GM19438 (cell line): ENCODE data around the gene C3orf70.

Source experiments
- ATAC-seq: cut with Tn5 transposase; IDR thresholded peaks from one replicate; pipeline ENCODE4 v1.9.1; 2021; ENCODE audit warnings: low read depth; ENCODE audit not compliant: unreplicated experiment

C3orf70 gene

GRCh38 chr3:185089751-185090150, 63.1 kb downstream of the C3orf70 start:
- ATAC-seq: no peak

GRCh38 chr3:185089343-185089742, 63.5 kb downstream of the C3orf70 start:
- ATAC-seq: no peak

GRCh38 chr3:185087419-185087818, 65.4 kb downstream of the C3orf70 start:
- no peak for ATAC-seq

- no peak for ATAC-seq
These were observed 68.0 kb downstream of the C3orf70 start for GRCh38 chr3:185084901-185085300.

GRCh38 chr3:185084402-185084801, 68.5 kb downstream of the C3orf70 start:
- ATAC-seq: no peak

- ATAC-seq: no peak
These were observed 70.0 kb downstream of the C3orf70 start for GRCh38 chr3:185082829-185083228.

- no peak for ATAC-seq
These were observed 70.7 kb downstream of the C3orf70 start for GRCh38 chr3:185082149-185082548.

- ATAC-seq: no peak
These were observed 71.3 kb downstream of the C3orf70 start for GRCh38 chr3:185081521-185081920.

- ATAC-seq: no peak
These were observed 73.2 kb downstream of the C3orf70 start for GRCh38 chr3:185079625-185080024.

GRCh38 chr3:185076219-185076618, 76.6 kb downstream of the C3orf70 start:
- no peak for ATAC-seq

- no peak for ATAC-seq
These were observed 77.3 kb downstream of the C3orf70 start for GRCh38 chr3:185075547-185075946.

- no peak for ATAC-seq
These were observed 81.5 kb downstream of the C3orf70 start for GRCh38 chr3:185071287-185071800.

- ATAC-seq: no peak
These were observed 82.2 kb downstream of the C3orf70 start for GRCh38 chr3:185070491-185071286.

GRCh38 chr3:185069037-185070030, 83.5 kb downstream of the C3orf70 start:
- no peak for ATAC-seq

GRCh38 chr3:185067173-185067572, 85.7 kb downstream of the C3orf70 start:
- ATAC-seq: no peak

- ATAC-seq: no peak
These were observed 86.6 kb downstream of the C3orf70 start for GRCh38 chr3:185066251-185066650.

GRCh38 chr3:185065059-185065458, 87.8 kb downstream of the C3orf70 start:
- ATAC-seq: no peak

GRCh38 chr3:185063431-185063830, 89.4 kb downstream of the C3orf70 start:
- no peak for ATAC-seq

- ATAC-seq: no peak
These were observed 90.7 kb downstream of the C3orf70 start for GRCh38 chr3:185062191-185062590.

GRCh38 chr3:185060655-185061054, 92.2 kb downstream of the C3orf70 start:
- ATAC-seq: no peak

- no peak for ATAC-seq
These were observed 93.1 kb downstream of the C3orf70 start for GRCh38 chr3:185059766-185060165.
